Testis (tissue), 3 donors: ENCODE measurements around the gene WTAP. TPM values are rescaled to one million over a fixed set of nuclear protein-coding genes. Genes with fewer than 3 reads are reported as not detected.
"Not testable (repeated sequence)": the region's sequence is repeated elsewhere in the genome, so short reads cannot be mapped to it uniquely, and the experiment has no call there.

ENCODE experiments used
- DNase-seq: peaks from one replicate; pipeline ENCODE4 v3.0.0-alpha.2; 2019
- H3K27ac ChIP-seq, 2 donors: fragments of 200-600 bp; sonication (generic); one replicate each; pipeline ENCODE4 v1.5.1; 2019
- H3K27me3 ChIP-seq: fragments of 200-600 bp; sonication (generic); one replicate; pipeline ENCODE4 v1.5.1; 2019
- H3K36me3 ChIP-seq: fragments of 200-600 bp; sonication (generic); one replicate; pipeline ENCODE4 v1.5.1; 2017; ENCODE audit warnings: low read depth; ENCODE audit errors: missing control alignments
- H3K4me1 ChIP-seq: fragments of 200-600 bp; sonication (generic); one replicate; pipeline ENCODE4 v1.5.1; 2019
- H3K4me3 ChIP-seq, 2 donors: fragments of 200-600 bp; sonication (generic); one replicate each; pipeline ENCODE4 v1.5.1; 2017 to 2019
- H3K9me3 ChIP-seq: fragments of 200-600 bp; sonication (generic); one replicate; pipeline ENCODE4 v1.5.1; 2017
- CTCF ChIP-seq, 3 experiments: fragments of 450-650 bp in 2 of 3; fragments of 200-600 bp in 1 of 3; sonication (generic) in 1 of 3; IDR thresholded peaks; one replicate each; pipeline ENCODE4 v1.5.1; 2016 to 2019; ENCODE audit warnings: antibody characterized with exemption in 3 of 3, mild to moderate bottlenecking in 2 of 3, moderate library complexity in 1 of 3
- POLR2A ChIP-seq: fragments of 450-650 bp; IDR thresholded peaks from one replicate; pipeline ENCODE4 v1.6.1; 2017; ENCODE audit warnings: antibody characterized with exemption, mild to moderate bottlenecking, moderate library complexity
- WGBS, 2 donors: methylation state at CpG; one replicate each; pipeline ENCODE4 v1.1.5; 2018; 5-methylcytosine and 5-hydroxymethylcytosine counted together
- intact Hi-C: fragments of 100-400 bp; cut with DNase I; formaldehyde crosslinking; loops from one replicate; pipeline ENCODE4 v1.15.1; 2023; ENCODE audit warnings: low total_unique reads
- polyA plus RNA-seq: library from polyadenylated mRNA; stranded (reverse); fragments of 350-450 nt; fragmentation: Illumina TruSeq; extraction: RNeasy Lipid Tissue Mini Kit (QIAGEN cat#74804); gene quantifications from one replicate; pipeline ENCODE4 v1.2.3, GENCODE V29; 2014; ENCODE audit warnings: low read depth, low replicate concordance; ENCODE audit not compliant: insufficient read depth
- total RNA-seq, 2 donors: library from RNA; depleted of rRNA; stranded (reverse); fragments of >200 nt; gene quantifications; one replicate each; pipeline ENCODE4 v1.2.3, GENCODE V29; 2016

WTAP gene
- total and polyA plus RNA-seq, 3 donors from 2014 or later = 76.7 to 91.2 (median 88.0) TPM

GRCh38 chr6:159728531-159728964, 1.2 kb downstream of the WTAP start:
- no peaks in the 10 kb centered on the region for H3K27me3 ChIP-seq
- no peaks in the 10 kb centered on the region for H3K36me3 ChIP-seq
- intact Hi-C loops = loop anchor here (2.0 to 5.0 kb wide), 2 partner anchors 32 to 36 kb away; partner anchors contain the start of gene SOD2
- H3K27ac ChIP-seq = peak overlapping the region; percentile 98 to 99
- H3K4me1 ChIP-seq = peaks cover 20% of the 10 kb centered on the region
- H3K9me3 ChIP-seq = no peaks in the 10 kb centered on the region
- DNase-seq = no peak
- peak overlapping the region; percentile 91 to 97 for H3K4me3 ChIP-seq
- WGBS, 2 donors = 2% methylated on average over 9 of the region's 9 CpGs
- no peak for TF ChIP-seq POLR2A
- TF ChIP-seq CTCF (IDR thresholded peaks at IDR 0.05) = no peak

- Histone ChIP-seq H3K27ac (no peak overlapping the region), H3K4me3 (no peak overlapping the region), H3K4me1 (peaks cover 20% of the 10 kb centered on the region), H3K9me3 (no peaks in the 10 kb centered on the region), H3K27me3 (no peaks in the 10 kb centered on the region), H3K36me3 (no peaks in the 10 kb centered on the region)
- WGBS, 2 donors = 10 to 19% methylated on average over 4 of the region's 4 CpGs
- no peak for DNase-seq
- TF ChIP-seq CTCF (IDR thresholded peaks at IDR 0.05) (no peak), POLR2A (no peak)
- intact Hi-C loops = loop anchor here (2.0 to 5.0 kb wide), 2 partner anchors 31 to 37 kb away; partner anchors contain the start of gene SOD2
These were observed 2.5 kb downstream of the WTAP start for GRCh38 chr6:159729598-159730331.

- H3K27me3 ChIP-seq = no peaks in the 10 kb centered on the region
- H3K36me3 ChIP-seq = no peaks in the 10 kb centered on the region
- no peak overlapping the region for H3K4me3 ChIP-seq
- no peaks in the 10 kb centered on the region for H3K9me3 ChIP-seq
- TF ChIP-seq CTCF (IDR thresholded peaks at IDR 0.05) (no peak), POLR2A (no peak)
- peaks cover 20% of the 10 kb centered on the region for H3K4me1 ChIP-seq
- DNase-seq = no peak
- H3K27ac ChIP-seq = no peak overlapping the region
- 60 to 62% methylated on average over 6 of the region's 6 CpGs for WGBS, 2 donors
- intact Hi-C loops = no loop called here
These were observed 3.0 kb downstream of the WTAP start for GRCh38 chr6:159730332-159730676.

- peaks cover 15% of the 10 kb centered on the region for H3K4me1 ChIP-seq
- intact Hi-C loops, H3K4me3 ChIP-seq, H3K9me3 ChIP-seq, H3K36me3 ChIP-seq, DNase-seq, H3K27me3 ChIP-seq, H3K27ac ChIP-seq: not testable (repeated sequence)
- 85 to 91% methylated on average over 12 of the region's 12 CpGs for WGBS, 2 donors
These were observed 5.2 kb downstream of the WTAP start for GRCh38 chr6:159732550-159732949.

- intact Hi-C loops = not testable (repeated sequence)
These were observed 6.1 kb downstream of the WTAP start for GRCh38 chr6:159733395-159733794.

GRCh38 chr6:159736908-159737307, 9.6 kb downstream of the WTAP start:
- intact Hi-C loops = no loop called here
- H3K36me3 ChIP-seq = no peaks in the 10 kb centered on the region

More at GRCh38 chr6:159733395-159733794, 6.1 kb downstream of the WTAP start:
- H3K27me3 ChIP-seq, H3K9me3 ChIP-seq, DNase-seq, H3K36me3 ChIP-seq, H3K27ac ChIP-seq, H3K4me3 ChIP-seq: not testable (repeated sequence)
- WGBS, 2 donors = 79 to 88% methylated on average over 12 of the region's 12 CpGs
- peaks cover 15% of the 10 kb centered on the region for H3K4me1 ChIP-seq

More at GRCh38 chr6:159736908-159737307, 9.6 kb downstream of the WTAP start:
- Histone ChIP-seq H3K27ac (no peak overlapping the region), H3K27me3 (no peaks in the 10 kb centered on the region), H3K4me3 (no peak overlapping the region), H3K9me3 (no peaks in the 10 kb centered on the region), H3K4me1 (no peaks in the 10 kb centered on the region)
- 81 to 84% methylated on average over 7 of the region's 7 CpGs for WGBS, 2 donors
- TF ChIP-seq POLR2A (no peak), CTCF (IDR thresholded peaks at IDR 0.05) (no peak)
- DNase-seq = no peak
